Measurements from ENCODE around the gene DIRAS2. TPM values are rescaled to one million over a fixed set of nuclear protein-coding genes. Genes with fewer than 3 reads are reported as not detected.

Gene DIRAS2
- total and polyA plus RNA-seq, 3 donors from 2014 or later, result 0.12 to 0.29 TPM; not detected in 1

Other genes starting within 250 kb of the DIRAS2 start
- gene SYK, start 159.0 kb upstream of the DIRAS2 start, total RNA-seq, result 10 to 100 TPM; 30.8 to 51.1 TPM
- gene SYK, start 159.0 kb upstream of the DIRAS2 start, polyA plus RNA-seq (ENCODE audit: insufficient read depth, low read depth, low replicate concordance), result 22.0 TPM